HUES48 (cell line): ENCODE results near the gene FBXO24.
"Not testable (repeated sequence)": the region's sequence is repeated elsewhere in the genome, so short reads cannot be mapped to it uniquely, and the experiment has no call there.

Source experiments
- H3K27ac ChIP-seq: one replicate; pipeline ENCODE4 v1.7.0; 2013; ENCODE audit warnings: low read depth, low read length, inconsistent platforms
- H3K27me3 ChIP-seq: 2 replicates; pipeline ENCODE4 v1.6.1; 2013; ENCODE audit warnings: mild to moderate bottlenecking, low read length; ENCODE audit not compliant: control insufficient read depth, insufficient read depth
- H3K36me3 ChIP-seq: 2 replicates; pipeline ENCODE4 v1.6.1; 2013; ENCODE audit warnings: low read length; ENCODE audit not compliant: control insufficient read depth, insufficient read depth
- H3K4me1 ChIP-seq: 2 replicates; pipeline ENCODE4 v1.6.1; 2013; ENCODE audit warnings: mild to moderate bottlenecking, low read length; ENCODE audit not compliant: control insufficient read depth, insufficient read depth
- H3K4me3 ChIP-seq: 2 replicates; pipeline ENCODE4 v1.5.1; 2013; ENCODE audit warnings: mild to moderate bottlenecking, low read depth, low read length
- H3K9ac ChIP-seq: 2 replicates; pipeline ENCODE4 v1.6.1; 2013; ENCODE audit warnings: mild to moderate bottlenecking, low read depth, low read length, moderate library complexity
- H3K9me3 ChIP-seq: 2 replicates; pipeline ENCODE4 v1.6.1; 2013; ENCODE audit warnings: low read length; ENCODE audit not compliant: control insufficient read depth, insufficient read depth

FBXO24 gene

GRCh38 chr7:100545360-100546128 lies 40.6 kb upstream of the FBXO24 start:
- peak overlapping the region; percentile 90 for H3K27ac ChIP-seq
- H3K4me1 ChIP-seq, result peaks cover 52% of the 10 kb centered on the region
- H3K4me3 ChIP-seq, result no peak overlapping the region
- H3K36me3 ChIP-seq, result peaks cover 17% of the 10 kb centered on the region
- no peaks in the 10 kb centered on the region for H3K27me3 ChIP-seq
- peak overlapping the region; percentile 53; the same call in 1 of the 2 replicates for H3K9ac ChIP-seq
- H3K9me3 ChIP-seq, result no peaks in the 10 kb centered on the region

- H3K27ac ChIP-seq, result peak overlapping the region; percentile 90
- peaks cover 49% of the 10 kb centered on the region for H3K4me1 ChIP-seq
- H3K9me3 ChIP-seq, result no peaks in the 10 kb centered on the region
- no peak overlapping the region for H3K4me3 ChIP-seq
- no peaks in the 10 kb centered on the region for H3K27me3 ChIP-seq
- H3K36me3 ChIP-seq, result peaks cover 19% of the 10 kb centered on the region
- H3K9ac ChIP-seq, result no peak overlapping the region
Observed at GRCh38 chr7:100546129-100546925, 39.8 kb upstream of the FBXO24 start.

- no peaks in the 10 kb centered on the region for H3K27me3 ChIP-seq
- H3K9ac ChIP-seq, result no peak overlapping the region
- no peak overlapping the region for H3K4me3 ChIP-seq
- H3K9me3 ChIP-seq, result no peaks in the 10 kb centered on the region
- H3K27ac ChIP-seq, result peak overlapping the region; percentile 90
- H3K4me1 ChIP-seq, result peaks cover 42% of the 10 kb centered on the region
- H3K36me3 ChIP-seq, result peaks cover 20% of the 10 kb centered on the region
Observed at GRCh38 chr7:100546926-100547800, 39.0 kb upstream of the FBXO24 start.

DNA sequence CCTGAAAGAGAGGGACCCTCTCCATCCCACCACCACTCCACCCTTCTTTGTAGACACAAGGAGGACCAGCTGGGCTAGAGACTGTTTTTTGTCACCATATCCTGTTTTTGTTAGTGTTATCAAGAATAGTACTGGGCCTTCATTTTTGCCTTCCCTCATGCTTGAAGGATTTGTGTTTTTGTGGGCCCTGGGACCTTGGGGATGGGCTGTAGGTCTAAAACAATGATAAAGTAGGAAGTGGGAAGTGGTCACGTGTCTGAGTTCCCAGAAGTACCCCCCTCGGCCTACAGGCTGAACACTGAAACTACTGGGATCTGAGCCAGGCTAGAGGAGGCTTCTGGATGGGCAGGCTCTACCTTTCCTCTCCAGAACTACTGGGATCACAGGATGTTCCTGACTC lies 38.3 kb upstream of the FBXO24 start:
- Histone ChIP-seq H3K4me1 (peaks cover 36% of the 10 kb centered on the region), H3K9me3 (no peaks in the 10 kb centered on the region), H3K27me3 (no peaks in the 10 kb centered on the region), H3K9ac (no peak overlapping the region), H3K27ac (no peak overlapping the region), H3K36me3 (peaks cover 27% of the 10 kb centered on the region), H3K4me3 (no peak overlapping the region)

GRCh38 chr7:100548446-100548845 lies 37.7 kb upstream of the FBXO24 start:
- not testable (repeated sequence) for H3K27ac ChIP-seq
- peaks cover 33% of the 10 kb centered on the region for H3K4me1 ChIP-seq

GRCh38 chr7:100552532-100552931 lies 33.6 kb upstream of the FBXO24 start:
- Histone ChIP-seq H3K36me3 (peaks cover 48% of the 10 kb centered on the region), H3K9ac (no peak overlapping the region), H3K4me1 (no peaks in the 10 kb centered on the region), H3K27me3 (no peaks in the 10 kb centered on the region), H3K4me3 (no peak overlapping the region), H3K27ac (no peak overlapping the region), H3K9me3 (no peaks in the 10 kb centered on the region)

More at GRCh38 chr7:100548446-100548845, 37.7 kb upstream of the FBXO24 start:
- not testable (repeated sequence) for H3K9me3 ChIP-seq, H3K4me3 ChIP-seq, H3K27me3 ChIP-seq, H3K9ac ChIP-seq
- H3K36me3 ChIP-seq, result peaks cover 33% of the 10 kb centered on the region

- peaks cover 48% of the 10 kb centered on the region for H3K36me3 ChIP-seq
- no peak overlapping the region for H3K27ac ChIP-seq
- no peaks in the 10 kb centered on the region for H3K4me1 ChIP-seq
Observed at GRCh38 chr7:100553032-100553431, 33.1 kb upstream of the FBXO24 start.

GRCh38 chr7:100555701-100556100 lies 30.4 kb upstream of the FBXO24 start:
- H3K4me1 ChIP-seq, result no peaks in the 10 kb centered on the region
- no peak overlapping the region for H3K9ac ChIP-seq
- no peaks in the 10 kb centered on the region for H3K27me3 ChIP-seq
- peaks cover 29% of the 10 kb centered on the region for H3K36me3 ChIP-seq
- H3K27ac ChIP-seq, result no peak overlapping the region
- H3K4me3 ChIP-seq, result no peak overlapping the region
- H3K9me3 ChIP-seq, result no peaks in the 10 kb centered on the region

More at GRCh38 chr7:100553032-100553431, 33.1 kb upstream of the FBXO24 start:
- Histone ChIP-seq H3K27me3 (no peaks in the 10 kb centered on the region), H3K9ac (no peak overlapping the region), H3K9me3 (no peaks in the 10 kb centered on the region), H3K4me3 (no peak overlapping the region)

DNA sequence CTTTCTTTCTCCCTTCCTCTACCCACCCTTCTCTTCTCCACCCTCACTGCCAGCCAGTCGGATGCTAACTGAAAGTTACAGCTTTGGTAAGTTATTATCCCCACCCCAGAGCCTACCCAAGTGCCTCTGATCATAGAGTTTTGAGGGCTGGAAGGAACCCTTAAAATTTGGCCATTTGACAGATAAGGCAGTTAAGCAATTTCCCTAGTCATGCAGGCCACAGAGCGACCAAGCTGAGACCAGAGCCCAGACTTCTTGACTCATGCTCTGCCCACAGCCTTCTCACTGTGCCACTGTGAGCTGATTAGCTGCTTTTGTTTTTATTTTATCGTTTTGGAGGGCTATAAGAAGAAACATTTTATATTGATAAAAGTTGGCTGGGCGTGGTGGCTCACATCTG lies 29.6 kb upstream of the FBXO24 start:
- H3K9ac ChIP-seq, result no peak overlapping the region
- no peak overlapping the region for H3K27ac ChIP-seq
- H3K36me3 ChIP-seq, result peaks cover 29% of the 10 kb centered on the region
- no peaks in the 10 kb centered on the region for H3K27me3 ChIP-seq
- H3K4me1 ChIP-seq, result no peaks in the 10 kb centered on the region
- no peaks in the 10 kb centered on the region for H3K9me3 ChIP-seq
- no peak overlapping the region for H3K4me3 ChIP-seq

GRCh38 chr7:100559127-100559526 lies 27.0 kb upstream of the FBXO24 start:
- Histone ChIP-seq H3K4me3 (no peak overlapping the region), H3K27ac (no peak overlapping the region), H3K36me3 (peaks cover 13% of the 10 kb centered on the region), H3K9me3 (no peaks in the 10 kb centered on the region), H3K4me1 (peaks cover 2% of the 10 kb centered on the region; the same call in 1 of the 2 replicates), H3K9ac (no peak overlapping the region), H3K27me3 (no peaks in the 10 kb centered on the region)
